GM23338 (cell line): ENCODE measurements around the gene TBCE. TPM values are rescaled to one million over a fixed set of nuclear protein-coding genes. Genes with fewer than 3 reads are reported as not detected.
"Not testable (repeated sequence)": the region's sequence is repeated elsewhere in the genome, so short reads cannot be mapped to it uniquely, and the experiment has no call there.

ENCODE experiments used
- ATAC-seq: fragments of 200-7000 bp; cut with Tn5 transposase; 3 replicates; pipeline ENCODE4 v1.9.1; 2020
- DNase-seq: peaks from one replicate; pipeline ENCODE4 v3.0.0-alpha.2; 2015; ENCODE audit warnings: low spot score
- H2AFZ ChIP-seq: fragments of 200-600 bp; sonication (generic); 2 replicates; pipeline ENCODE4 v1.8.0; 2016; ENCODE audit warnings: antibody characterized with exemption, mild to moderate bottlenecking, moderate library complexity
- H3F3A ChIP-seq: fragments of 200-600 bp; sonication (generic); replicated peaks from 2 replicates; pipeline ENCODE4 v1.8.0; 2017; ENCODE audit warnings: antibody characterized with exemption, mixed run types, low read depth
- H3K27ac ChIP-seq: fragments of 200-600 bp; sonication (generic); 2 replicates; pipeline ENCODE4 v1.6.1; 2016; ENCODE audit warnings: low read depth
- H3K27me3 ChIP-seq: fragments of 200-600 bp; sonication (generic); 2 replicates; pipeline ENCODE4 v1.8.0; 2016; ENCODE audit warnings: mild to moderate bottlenecking, mixed run types, moderate library complexity; ENCODE audit not compliant: insufficient read depth
- H3K36me3 ChIP-seq: fragments of 200-600 bp; sonication (generic); 2 replicates; pipeline ENCODE4 v1.8.0; 2016; ENCODE audit warnings: mild to moderate bottlenecking; ENCODE audit not compliant: insufficient read depth
- H3K4me1 ChIP-seq: fragments of 200-600 bp; sonication (generic); 2 replicates; pipeline ENCODE4 v1.8.0; 2016; ENCODE audit warnings: mild to moderate bottlenecking, moderate library complexity; ENCODE audit not compliant: insufficient read depth
- H3K4me2 ChIP-seq: fragments of 200-600 bp; sonication (generic); 2 replicates; pipeline ENCODE4 v1.7.1; 2017; ENCODE audit warnings: mixed run types
- H3K4me3 ChIP-seq: fragments of 200-600 bp; sonication (generic); 2 replicates; pipeline ENCODE4 v1.6.1; 2016; ENCODE audit warnings: mixed run types
- H3K79me2 ChIP-seq: fragments of 200-600 bp; sonication (generic); replicated peaks from 2 replicates; pipeline ENCODE4 v1.8.0; 2017; ENCODE audit warnings: mild to moderate bottlenecking; ENCODE audit not compliant: insufficient read depth
- H3K9me2 ChIP-seq: fragments of 200-600 bp; sonication (generic); 2 replicates; pipeline ENCODE4 v1.8.0; 2017; ENCODE audit not compliant: insufficient read depth
- H4K20me1 ChIP-seq: fragments of 200-600 bp; sonication (generic); replicated peaks from 2 replicates; pipeline ENCODE4 v1.8.0; 2017; ENCODE audit warnings: mild to moderate bottlenecking; ENCODE audit not compliant: insufficient read depth
- H3K27ac Mint-ChIP-seq: 2 replicates; pipeline ENCODE4 v1.8.0; 2020; ENCODE audit warnings: inconsistent platforms, mild to moderate bottlenecking, moderate library complexity, mixed read lengths
- H3K27me3 Mint-ChIP-seq: 3 replicates; pipeline ENCODE4 v1.8.0; 2022; ENCODE audit warnings: low read depth, mild to moderate bottlenecking, moderate library complexity, mixed read lengths, inconsistent platforms; ENCODE audit not compliant: insufficient read depth, poor library complexity
- H3K36me3 Mint-ChIP-seq: 3 replicates; pipeline ENCODE4 v1.8.0; 2021; ENCODE audit warnings: low read depth, mild to moderate bottlenecking, inconsistent platforms, moderate library complexity, mixed read lengths
- H3K4me1 Mint-ChIP-seq: 3 replicates; pipeline ENCODE4 v1.8.0; 2020; ENCODE audit warnings: mild to moderate bottlenecking, inconsistent platforms, mixed read lengths
- H3K4me3 Mint-ChIP-seq: 3 replicates; pipeline ENCODE4 v1.8.0; 2021; ENCODE audit warnings: moderate library complexity, mild to moderate bottlenecking, inconsistent platforms, mixed read lengths
- H3K9me3 Mint-ChIP-seq: 3 replicates; pipeline ENCODE4 v1.8.0; 2020; ENCODE audit warnings: moderate library complexity, mild to moderate bottlenecking, inconsistent platforms, mixed read lengths
- CREB1 ChIP-seq: fragments of 250-450 bp; sonication (Bioruptor Pico); IDR thresholded peaks from 2 replicates; pipeline ENCODE4 v1.5.0; 2020; ENCODE audit warnings: low read depth, mild to moderate bottlenecking, moderate library complexity
- CTCF ChIP-seq, 2 experiments: fragments of 200-600 bp in 1 of 2; sonication (generic) in 1 of 2; conservative IDR thresholded peaks; 2 replicates each; pipeline versions ENCODE4 v1.5.1 to v1.6.1; 2016 to 2017; ENCODE audit warnings: antibody characterized with exemption in 2 of 2, low read depth in 2 of 2, mild to moderate bottlenecking in 2 of 2, moderate library complexity in 1 of 2
- ETS1 ChIP-seq: IDR thresholded peaks from 2 replicates; pipeline ENCODE4 v1.6.1; 2016; ENCODE audit warnings: antibody characterized with exemption
- EZH2phosphoT487 ChIP-seq: fragments of 200-600 bp; sonication (generic); IDR thresholded peaks from one replicate; pipeline ENCODE4 v1.8.1; 2018; ENCODE audit warnings: antibody characterized with exemption; ENCODE audit not compliant: unreplicated experiment
- JUNB ChIP-seq: IDR thresholded peaks from one replicate; pipeline ENCODE4 v1.6.1; 2016; ENCODE audit warnings: antibody characterized with exemption; ENCODE audit not compliant: unreplicated experiment
- NANOG ChIP-seq: IDR thresholded peaks from 2 replicates; pipeline ENCODE4 v1.6.1; 2016; ENCODE audit warnings: antibody characterized with exemption, borderline replicate concordance
- POLR2AphosphoS5 ChIP-seq: IDR thresholded peaks from 2 replicates; pipeline ENCODE4 v1.6.1; 2016; ENCODE audit warnings: antibody characterized with exemption, low read depth
- STAT1 ChIP-seq: IDR thresholded peaks from one replicate; pipeline ENCODE4 v1.6.1; 2016; ENCODE audit warnings: antibody characterized with exemption; ENCODE audit not compliant: unreplicated experiment
- ZNF114 ChIP-seq: fragments of 250-450 bp; sonication (Bioruptor Pico); IDR thresholded peaks from 2 replicates; pipeline ENCODE4 v1.5.0; 2020; ENCODE audit warnings: mild to moderate bottlenecking, moderate library complexity
- ZNF331 ChIP-seq: fragments of 250-450 bp; sonication (Bioruptor Pico); IDR thresholded peaks from 2 replicates; pipeline ENCODE4 v1.5.0; 2020; ENCODE audit warnings: low read depth, mild to moderate bottlenecking, moderate library complexity
- ZNF462 ChIP-seq: fragments of 250-450 bp; sonication (Bioruptor Pico); IDR thresholded peaks from 2 replicates; pipeline ENCODE4 v1.5.0; 2020; ENCODE audit warnings: mild to moderate bottlenecking, moderate library complexity
- polyA plus RNA-seq: library from polyadenylated mRNA; unstranded; fragments of >200 nt; fragmentation: Nextera tagmentation; extraction: Ambion mirVana; gene quantifications from 2 replicates; pipeline ENCODE4 v1.2.1, GENCODE V29; 2016
- total RNA-seq: library from RNA; depleted of rRNA; stranded (reverse); fragments of >200 nt; shearing (Covaris generic); gene quantifications from 2 replicates; pipeline ENCODE4 v1.2.3, GENCODE V29; 2014

Gene TBCE
- total and polyA plus RNA-seq, 2 experiments from 2014 or later = 42.7 to 64.8 TPM

GRCh38 chr1:235468970-235469369 is 101.7 kb downstream of the TBCE start (continued):
- TF ChIP-seq CTCF (conservative IDR thresholded peaks at IDR 0.05; ENCODE audit: low read depth in 2 of 2) (no peak), POLR2AphosphoS5 (no peak), EZH2phosphoT487 (no peak), JUNB (no peak), NANOG (no peak)

GRCh38 chr1:235469897-235470296 is 102.7 kb downstream of the TBCE start:
- not testable (repeated sequence) for H3K4me3 ChIP-seq, H3K9me2 ChIP-seq, H3K9me3 Mint-ChIP-seq, H2AFZ ChIP-seq, H3K27ac Mint-ChIP-seq, H3K79me2 ChIP-seq, H3K36me3 ChIP-seq, H3K4me3 Mint-ChIP-seq, H3K27ac ChIP-seq, H3K4me2 ChIP-seq, H3K4me1 Mint-ChIP-seq, ATAC-seq, H3K4me1 ChIP-seq, DNase-seq, H3K27me3 Mint-ChIP-seq, H3F3A ChIP-seq, H3K27me3 ChIP-seq, H4K20me1 ChIP-seq
- H3K36me3 Mint-ChIP-seq = peaks cover 29% of the 10 kb centered on the region; the same call in 2 of the 3 replicates

GRCh38 chr1:235470741-235471439 is 103.7 kb downstream of the TBCE start:
- Histone ChIP-seq H3K27me3 (no peaks in the 10 kb centered on the region), H3K4me2 (no peak overlapping the region)
- TF ChIP-seq ZNF331 (CRISPR knock-in tag) = no peak
- TF ChIP-seq ZNF462 (CRISPR knock-in tag) = no peak
- TF ChIP-seq CREB1 (CRISPR knock-in tag) = no peak
- TF ChIP-seq STAT1 = no peak
- TF ChIP-seq ZNF114 (CRISPR knock-in tag) = no peak
- TF ChIP-seq ETS1 = no peak
- no peak for TF ChIP-seq POLR2AphosphoS5
- TF ChIP-seq EZH2phosphoT487 = no peak
- TF ChIP-seq JUNB = no peak
- TF ChIP-seq NANOG = no peak

More at GRCh38 chr1:235470741-235471439, 103.7 kb downstream of the TBCE start:
- Histone ChIP-seq H3K4me1 (no peaks in the 10 kb centered on the region), H3K9me2 (no peaks in the 10 kb centered on the region), H3K27ac (no peak overlapping the region), H2AFZ (no peak overlapping the region), H3K79me2 (no peaks in the 10 kb centered on the region), H3F3A (no peaks in the 10 kb centered on the region), H3K36me3 (no peaks in the 10 kb centered on the region), H3K4me3 (no peak overlapping the region), H4K20me1 (no peaks in the 10 kb centered on the region; the same call in 1 of the 2 replicates)
- ATAC-seq (no peak), DNase-seq (no peak)
- no peaks in the 10 kb centered on the region for H3K4me1 Mint-ChIP-seq
- no peak overlapping the region for H3K27ac Mint-ChIP-seq
- H3K9me3 Mint-ChIP-seq = no peaks in the 10 kb centered on the region
- no peaks in the 10 kb centered on the region for H3K27me3 Mint-ChIP-seq
- no peak overlapping the region for H3K4me3 Mint-ChIP-seq
- peaks cover 24% of the 10 kb centered on the region; the same call in 2 of the 3 replicates for H3K36me3 Mint-ChIP-seq
